Left renal cortex interstitium (tissue), 4 donors: ENCODE measurements around the gene IGDCC3. TPM values are rescaled to one million over a fixed set of nuclear protein-coding genes. Genes with fewer than 3 reads are reported as not detected.
"Not testable (repeated sequence)": the region's sequence is repeated elsewhere in the genome, so short reads cannot be mapped to it uniquely, and the experiment has no call there.

ENCODE experiments used
- DNase-seq, 4 donors: peaks; one replicate each; pipeline ENCODE4 v3.0.0-alpha.2; 2013; ENCODE audit warnings: low read depth in 4 of 4, low spot score in 2 of 4, missing footprints in 1 of 4
- polyA plus RNA-seq, 4 donors: library from polyadenylated mRNA; unstranded; fragments of 120-200 nt; gene quantifications; one replicate each; pipeline ENCODE4 v1.2.1, GENCODE V29; 2013; ENCODE audit not compliant: insufficient read length in 4 of 4

IGDCC3 gene
- polyA plus RNA-seq, 4 donors, result 7.9 to 12.8 (median 8.7) TPM

GRCh38 chr15:65347756-65348155 is 30.0 kb downstream of the IGDCC3 start:
- not testable (repeated sequence) for DNase-seq

- DNase-seq, result no peak
Observed at GRCh38 chr15:65346856-65347598, 30.8 kb downstream of the IGDCC3 start.

GRCh38 chr15:65344914-65345275 is 32.9 kb downstream of the IGDCC3 start:
- no peak for DNase-seq

- DNase-seq, result no peak
Observed at GRCh38 chr15:65344214-65344913, 33.4 kb downstream of the IGDCC3 start.

GRCh38 chr15:65343374-65343981 is 34.3 kb downstream of the IGDCC3 start:
- no peak for DNase-seq

GRCh38 chr15:65342493-65342892 is 35.3 kb downstream of the IGDCC3 start:
- DNase-seq, result no peak

GRCh38 chr15:65339920-65340319 is 37.9 kb downstream of the IGDCC3 start:
- no peak for DNase-seq

- DNase-seq, result no peak
Observed at GRCh38 chr15:65339416-65339815, 38.4 kb downstream of the IGDCC3 start.

GRCh38 chr15:65338823-65339222 is 39.0 kb downstream of the IGDCC3 start:
- no peak for DNase-seq

- DNase-seq, result no peak
Observed at GRCh38 chr15:65338366-65338765, 39.4 kb downstream of the IGDCC3 start.

- DNase-seq, result no peak
Observed at GRCh38 chr15:65337436-65338070, 40.2 kb downstream of the IGDCC3 start.

- no peak for DNase-seq
Observed at GRCh38 chr15:65336493-65337435, 41.0 kb downstream of the IGDCC3 start.

GRCh38 chr15:65335278-65336055 is 42.3 kb downstream of the IGDCC3 start:
- no peak for DNase-seq

- no peak for DNase-seq
Observed at GRCh38 chr15:65334586-65335231, 43.1 kb downstream of the IGDCC3 start.

GRCh38 chr15:65333856-65334255 is 43.9 kb downstream of the IGDCC3 start:
- DNase-seq, result no peak

- DNase-seq, result no peak
Observed at GRCh38 chr15:65333148-65333820, 44.5 kb downstream of the IGDCC3 start.

GRCh38 chr15:65332391-65333147 is 45.2 kb downstream of the IGDCC3 start:
- DNase-seq, result no peak

GRCh38 chr15:65331811-65332210 is 46.0 kb downstream of the IGDCC3 start:
- no peak for DNase-seq
